CD14-positive monocyte (primary cell): ENCODE data around the gene PSMG4. TPM values are rescaled to one million over a fixed set of nuclear protein-coding genes. Genes with fewer than 3 reads are reported as not detected.

Experiments used
- DNase-seq, 3 donors: peaks; one replicate each; pipeline ENCODE4 v3.0.0-alpha.2; 2011 to 2022
- H2AFZ ChIP-seq: 2 replicates; pipeline ENCODE4 v1.6.0; 2012; ENCODE audit warnings: mild to moderate bottlenecking, low read depth, low read length, inconsistent platforms; ENCODE audit not compliant: insufficient read depth, poor library complexity, severe bottlenecking
- H3K27ac ChIP-seq, 2 donors: 1 replicate in 1 of 2; 2 replicates in 1 of 2; pipeline ENCODE4 v1.5.1; 2012 to 2013; ENCODE audit warnings: low read length in 2 of 2, control low read depth in 1 of 2, inconsistent platforms in 1 of 2, low read depth in 1 of 2, mild to moderate bottlenecking in 1 of 2
- H3K27me3 ChIP-seq, 2 donors: one replicate each; pipeline versions ENCODE4 v1.6.0 to v1.6.1; 2011 to 2013; ENCODE audit warnings: low read length in 2 of 2; ENCODE audit not compliant: control insufficient read depth in 2 of 2, insufficient read depth in 2 of 2
- H3K36me3 ChIP-seq, 2 donors: replicated peaks in 1 of 2; 1 replicate in 1 of 2; 2 replicates in 1 of 2; pipeline versions ENCODE4 v1.5.1 to v1.6.1; 2012 to 2013; ENCODE audit warnings: low read length in 2 of 2, control low read depth in 1 of 2, inconsistent platforms in 1 of 2, mild to moderate bottlenecking in 1 of 2; ENCODE audit not compliant: insufficient read depth in 2 of 2, control insufficient read depth in 1 of 2
- H3K4me1 ChIP-seq, 2 donors: 1 replicate in 1 of 2; 2 replicates in 1 of 2; pipeline versions ENCODE4 v1.5.1 to v1.6.1; 2012 to 2013; ENCODE audit warnings: low read length in 2 of 2, control low read depth in 1 of 2, inconsistent platforms in 1 of 2, mild to moderate bottlenecking in 1 of 2, moderate library complexity in 1 of 2; ENCODE audit not compliant: insufficient read depth in 2 of 2, control insufficient read depth in 1 of 2
- H3K4me2 ChIP-seq: replicated peaks from 2 replicates; pipeline ENCODE3; 2012; ENCODE audit warnings: low read length, moderate library complexity, mild to moderate bottlenecking; ENCODE audit not compliant: poor library complexity, severe bottlenecking; ENCODE audit errors: extremely low read depth
- H3K4me3 ChIP-seq, 3 experiments: fragments of 200-600 bp in 1 of 3; sonication (generic) in 1 of 3; replicated peaks in 1 of 3; 1 replicate in 2 of 3; 2 replicates in 1 of 3; pipeline ENCODE4 v1.5.1; 2011 to 2013; ENCODE audit warnings: low read length in 3 of 3, mild to moderate bottlenecking in 3 of 3, control low read depth in 2 of 3, low read depth in 2 of 3, inconsistent platforms in 1 of 3, moderate library complexity in 1 of 3
- H3K79me2 ChIP-seq: 2 replicates; pipeline ENCODE4 v1.6.0; 2012; ENCODE audit warnings: mild to moderate bottlenecking, control low read depth, inconsistent platforms, low read length, moderate library complexity; ENCODE audit not compliant: insufficient read depth
- H3K9ac ChIP-seq: 2 replicates; pipeline ENCODE4 v1.6.0; 2017; ENCODE audit warnings: low read length, mild to moderate bottlenecking; ENCODE audit not compliant: insufficient read depth, poor library complexity, severe bottlenecking
- H3K9me3 ChIP-seq, 2 donors: replicated peaks in 1 of 2; 1 replicate in 1 of 2; 2 replicates in 1 of 2; pipeline versions ENCODE4 v1.5.1 to v1.6.1; 2012 to 2013; ENCODE audit warnings: low read length in 2 of 2, control low read depth in 1 of 2; ENCODE audit not compliant: control insufficient read depth in 1 of 2, insufficient read depth in 1 of 2
- H4K20me1 ChIP-seq: 2 replicates; pipeline ENCODE4 v1.6.0; 2012; ENCODE audit warnings: mild to moderate bottlenecking, low read length, control low read depth, moderate library complexity; ENCODE audit not compliant: insufficient read depth
- H3K27ac Mint-ChIP-seq, 7 donors: one replicate each; pipeline ENCODE4 v1.8.0; 2020; ENCODE audit warnings: mild to moderate bottlenecking in 7 of 7, mixed read lengths in 7 of 7, moderate library complexity in 6 of 7, inconsistent platforms in 2 of 7
- H3K27me3 Mint-ChIP-seq, 3 donors: one replicate each; pipeline ENCODE4 v1.8.0; 2021 to 2022; ENCODE audit warnings: low read depth in 3 of 3, mild to moderate bottlenecking in 3 of 3, mixed read lengths in 3 of 3, moderate library complexity in 3 of 3, inconsistent platforms in 1 of 3
- H3K36me3 Mint-ChIP-seq, 2 donors: one replicate each; pipeline ENCODE4 v1.8.0; 2020; ENCODE audit warnings: mixed read lengths in 2 of 2, inconsistent platforms in 1 of 2, mild to moderate bottlenecking in 1 of 2
- H3K4me1 Mint-ChIP-seq: one replicate; pipeline ENCODE4 v1.8.0; 2020; ENCODE audit warnings: mild to moderate bottlenecking, mixed read lengths
- H3K4me3 Mint-ChIP-seq, 2 donors: one replicate each; pipeline ENCODE4 v1.8.0; 2020; ENCODE audit warnings: mild to moderate bottlenecking in 2 of 2, mixed read lengths in 2 of 2, moderate library complexity in 1 of 2
- H3K9me3 Mint-ChIP-seq, 7 donors: one replicate each; pipeline ENCODE4 v1.8.0; 2020 to 2022; ENCODE audit warnings: mixed read lengths in 7 of 7, mild to moderate bottlenecking in 6 of 7, moderate library complexity in 6 of 7, inconsistent platforms in 2 of 7
- WGBS: methylation state at CpG from one replicate; pipeline ENCODE4 v1.1.5; 2013; ENCODE audit warnings: missing lambda C conversion rate; ENCODE audit not compliant: insufficient coverage; 5-methylcytosine and 5-hydroxymethylcytosine counted together
- intact Hi-C, 2 donors: fragments of 100-400 bp; cut with micrococcal nuclease; formaldehyde crosslinking; loops; one replicate each; pipeline versions ENCODE4 v1.15.0 to v1.15.1; 2023
- polyA minus RNA-seq: library from RNA; depleted of rRNA, polyadenylated mRNA; stranded (reverse); fragments of >200 nt; gene quantifications from 2 replicates; pipeline ENCODE4 v1.2.3, GENCODE V29; 2012
- polyA plus RNA-seq, 3 donors: library from polyadenylated mRNA; depleted of rRNA in 1 of 3; unstranded in 2 of 3; stranded (reverse) in 1 of 3; fragments of 300-500 nt in 2 of 3; fragments of >200 nt in 1 of 3; fragmentation: Illumina TruSeq in 2 of 3; gene quantifications; 1 replicate in 2 of 3; 2 replicates in 1 of 3; pipeline ENCODE4 v1.2.3, GENCODE V29; 2012 to 2021
- total RNA-seq, 12 experiments: library from RNA in 1 of 12; stranded (reverse) in 1 of 12; fragments of 120-200 nt in 1 of 12; gene quantifications; one replicate each; pipeline ENCODE4 v1.2.4 and lab custom pipeline; 2013 to 2026; ENCODE audit warnings: mixed read lengths in 6 of 12, inconsistent platforms in 1 of 12
- TF ChIP-seq, protein P1 (sequence below): fragments of 200-600 bp; IDR thresholded peaks from one replicate; pipeline ENCODE4 v1.8.0; 2022; ENCODE audit warnings: antibody characterized with exemption, mild to moderate bottlenecking

PSMG4 gene
- 19.3 TPM for total RNA-seq (2013)
- polyA plus RNA-seq: 10 to 100 TPM; 23.6 to 31.1 (median 27.9) TPM
- polyA minus RNA-seq: 27.2 and 38.9 TPM in 2 replicates
- total RNA-seq (lab: John Stamatoyannopoulos, UW): 0.41 to 6.5 (median 3.5) reads per million in 11 experiments

DNA sequence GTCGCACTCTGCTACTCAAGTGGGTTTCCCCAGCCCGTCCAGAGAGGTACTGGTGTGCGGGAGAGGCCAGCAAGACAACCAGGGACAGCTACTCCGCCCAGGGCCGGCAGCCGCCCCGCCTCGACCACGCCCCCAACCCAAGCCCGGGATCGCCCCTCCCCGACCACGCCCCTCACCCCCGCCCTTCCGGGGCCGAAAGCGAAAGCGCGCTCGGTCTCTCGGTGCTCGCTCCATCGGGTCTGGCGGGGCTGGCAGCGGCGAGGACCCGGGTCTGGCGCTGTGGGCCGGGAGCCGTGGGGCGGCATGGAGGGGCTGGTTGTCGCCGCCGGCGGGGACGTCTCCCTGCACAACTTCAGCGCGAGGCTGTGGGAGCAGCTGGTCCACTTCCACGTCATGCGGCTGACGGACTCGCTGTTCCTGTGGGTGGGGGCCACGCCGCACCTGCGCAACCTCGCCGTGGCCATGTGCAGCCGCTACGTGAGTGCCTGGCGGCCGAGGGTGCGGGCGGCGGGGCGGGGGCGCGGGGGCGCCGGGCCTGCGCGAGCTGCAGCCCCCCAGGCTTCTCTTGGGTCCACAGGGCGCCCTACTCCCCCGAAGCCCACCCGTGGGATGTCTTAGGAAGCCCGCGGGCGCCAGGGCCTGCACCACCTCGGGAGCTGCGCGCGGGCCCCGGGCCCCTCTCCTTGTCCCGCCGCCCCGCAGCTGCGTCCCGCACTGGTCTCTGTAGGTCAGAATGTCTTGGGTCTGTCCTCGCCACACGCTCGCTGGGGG, at the start of gene PSMG4:
TSS of gene PSMG4 (plus strand) at position 228 of the 771 bp plus-strand sequence. CDS start at position 304, 76 bp downstream.
- H3K27ac ChIP-seq: peak within 1 kb of the TSS; percentile 31 to 71
- peak within 1 kb of the TSS; percentile 99 to 100 for H3K4me3 Mint-ChIP-seq
- peaks cover 41% of the 10 kb centered on the region for H3K79me2 ChIP-seq
- H3K36me3 ChIP-seq: peaks cover 4 to 10% of the 10 kb centered on the region in 2 donors
- H3K4me3 ChIP-seq: peak within 1 kb of the TSS; percentile 71 to 91 (median 79)
- peaks cover 15 to 22% of the 10 kb centered on the region in 2 donors for H3K36me3 Mint-ChIP-seq
- H3K9me3 Mint-ChIP-seq: peaks cover 5 to 8% (median 5%) of the 10 kb centered on the region in 7 donors
- H3K27me3 ChIP-seq: peaks cover 0 to 18% of the 10 kb centered on the region in 2 donors
- H3K4me2 ChIP-seq: peak within 1 kb of the TSS; percentile 97
- peaks cover 0 to under 1% of the 10 kb centered on the region in 2 donors for H3K9me3 ChIP-seq
- TF ChIP-seq, protein P1, sequence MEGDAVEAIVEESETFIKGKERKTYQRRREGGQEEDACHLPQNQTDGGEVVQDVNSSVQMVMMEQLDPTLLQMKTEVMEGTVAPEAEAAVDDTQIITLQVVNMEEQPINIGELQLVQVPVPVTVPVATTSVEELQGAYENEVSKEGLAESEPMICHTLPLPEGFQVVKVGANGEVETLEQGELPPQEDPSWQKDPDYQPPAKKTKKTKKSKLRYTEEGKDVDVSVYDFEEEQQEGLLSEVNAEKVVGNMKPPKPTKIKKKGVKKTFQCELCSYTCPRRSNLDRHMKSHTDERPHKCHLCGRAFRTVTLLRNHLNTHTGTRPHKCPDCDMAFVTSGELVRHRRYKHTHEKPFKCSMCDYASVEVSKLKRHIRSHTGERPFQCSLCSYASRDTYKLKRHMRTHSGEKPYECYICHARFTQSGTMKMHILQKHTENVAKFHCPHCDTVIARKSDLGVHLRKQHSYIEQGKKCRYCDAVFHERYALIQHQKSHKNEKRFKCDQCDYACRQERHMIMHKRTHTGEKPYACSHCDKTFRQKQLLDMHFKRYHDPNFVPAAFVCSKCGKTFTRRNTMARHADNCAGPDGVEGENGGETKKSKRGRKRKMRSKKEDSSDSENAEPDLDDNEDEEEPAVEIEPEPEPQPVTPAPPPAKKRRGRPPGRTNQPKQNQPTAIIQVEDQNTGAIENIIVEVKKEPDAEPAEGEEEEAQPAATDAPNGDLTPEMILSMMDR: no peak
- peak within 1 kb of the TSS; percentile 74 to 93 (median 85) for H3K27ac Mint-ChIP-seq
- intact Hi-C loops: loop anchor here (2.0 to 10.0 kb wide), 4 partner anchors 98 to 264 kb away; partner anchors contain the start of genes BPHL (in 2 of the 2) and NQO2 (in 2 of the 2)
- H3K4me1 Mint-ChIP-seq: peaks cover 30% of the 10 kb centered on the region
- peaks cover 29% of the 10 kb centered on the region for H4K20me1 ChIP-seq
- DNase-seq: peak; percentile 79 to 90 (median 89)
- H3K4me1 ChIP-seq: peaks cover 19 to 23% of the 10 kb centered on the region in 2 donors
- under 1% methylated on average over 73 of the region's 80 CpGs for WGBS
- H2AFZ ChIP-seq: peak within 1 kb of the TSS; percentile 85
- peak within 1 kb of the TSS; percentile 74 for H3K9ac ChIP-seq
- H3K27me3 Mint-ChIP-seq: peaks cover 13 to 21% (median 18%) of the 10 kb centered on the region in 3 donors

- Histone ChIP-seq H3K36me3 (no peaks in the 10 kb centered on the region), H3K4me2 (no peak overlapping the region), H3K27me3 (peaks cover 0 to 12% of the 10 kb centered on the region in 2 donors), H3K9ac (no peak overlapping the region), H3K79me2 (no peaks in the 10 kb centered on the region), H4K20me1 (no peaks in the 10 kb centered on the region), H3K27ac (no peak overlapping the region), H3K9me3 (no peaks in the 10 kb centered on the region), H3K4me3 (no peak overlapping the region), H2AFZ (no peak overlapping the region), H3K4me1 (no peaks in the 10 kb centered on the region)
- Mint-ChIP-seq H3K9me3 (no peaks in the 10 kb centered on the region), H3K4me1 (peaks cover 7% of the 10 kb centered on the region), H3K4me3 (peak overlapping the region in 1 of 2 donors; percentile 50), H3K36me3 (no peaks in the 10 kb centered on the region), H3K27me3 (peaks cover 15 to 25% (median 16%) of the 10 kb centered on the region in 3 donors), H3K27ac (peak overlapping the region in 1 of 7 donors; percentile 65)
- TF ChIP-seq, protein P1: no peak
- DNase-seq: peak in 1 of 3 donors; percentile 56
- intact Hi-C loops: no loop called here
- 78% methylated on average over 15 of the region's 17 CpGs for WGBS
Measured at GRCh38 chr6:3209114-3210023, 49.4 kb upstream of the PSMG4 start.
